Activated CD8-positive, alpha-beta memory T cell treated with anti-CD3 and anti-CD28 coated beads, Interleukin-2, amount 50 U/mL, for 24 hours (primary cell): ENCODE data around the gene MORN1.

ENCODE experiments used
- DNase-seq: peaks from one replicate; pipeline ENCODE4 v3.0.0-alpha.2; 2020; ENCODE audit errors: extremely low read depth

MORN1 gene

DNA sequence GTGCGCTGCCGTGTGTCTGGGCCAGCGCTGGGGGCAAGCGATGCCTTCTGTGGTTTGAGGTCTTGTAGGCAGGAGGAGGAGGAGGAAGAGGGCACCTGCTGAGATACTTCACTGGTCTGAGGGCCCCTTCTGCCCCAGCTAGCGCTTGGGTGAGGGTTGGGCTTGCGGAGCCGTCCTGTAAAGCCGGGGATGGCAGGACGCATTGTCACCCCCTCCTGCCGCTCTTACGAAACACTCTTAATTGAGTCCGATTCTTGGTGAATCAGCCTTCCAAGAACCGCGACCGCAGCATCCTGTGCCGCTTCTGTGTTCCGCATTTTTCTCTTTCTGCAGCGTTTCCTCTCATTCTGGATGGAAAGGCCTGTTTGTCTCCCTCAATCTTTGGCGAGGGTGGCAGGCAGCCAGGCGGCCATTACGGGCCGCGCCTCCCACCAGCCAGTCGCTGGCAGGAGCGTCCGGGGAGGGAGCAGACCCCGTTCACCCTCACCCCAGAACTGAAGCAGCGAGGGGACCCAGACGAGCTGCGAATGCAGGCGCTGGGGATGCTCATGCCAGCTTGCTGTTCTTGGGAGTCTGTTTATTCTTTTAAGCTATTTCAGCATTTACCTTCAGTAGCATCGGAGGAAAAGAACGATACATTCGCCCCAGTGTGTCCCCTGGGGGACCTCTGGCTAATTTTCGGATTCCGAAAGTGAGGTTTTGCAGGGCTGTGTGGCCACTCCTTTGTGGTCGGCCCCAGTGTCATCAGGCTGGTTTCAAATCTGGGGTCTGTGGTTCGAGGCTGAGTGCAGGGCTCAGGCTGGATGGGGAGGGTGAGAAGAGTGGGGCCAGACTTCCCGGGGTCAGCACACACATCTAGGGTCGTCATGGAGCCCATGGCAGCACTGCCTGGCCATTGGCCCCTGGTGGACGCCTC is 100.5 kb downstream of the MORN1 start:
- peak; percentile 73 for DNase-seq

DNA sequence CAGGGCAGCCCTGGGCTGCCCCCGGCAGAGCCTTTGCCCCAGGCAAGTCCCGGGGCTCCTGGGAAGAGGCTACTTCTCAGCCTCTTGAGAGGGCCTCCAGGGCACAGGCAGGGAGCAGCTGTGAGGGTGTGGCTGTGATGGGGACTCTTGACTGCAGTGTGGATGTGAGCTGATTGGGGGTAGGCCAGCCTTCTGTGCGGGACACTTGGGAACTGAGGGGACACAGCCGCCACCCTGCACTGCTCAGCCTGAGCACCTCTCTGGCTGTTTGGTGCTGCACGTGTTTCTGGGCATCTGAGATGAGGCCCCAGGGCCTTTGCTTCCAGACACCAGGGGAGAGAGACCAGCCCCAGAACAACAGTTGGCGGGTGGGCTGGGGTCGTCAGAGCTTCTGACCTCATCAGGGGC is 101.2 kb downstream of the MORN1 start:
- no peak for DNase-seq

DNA sequence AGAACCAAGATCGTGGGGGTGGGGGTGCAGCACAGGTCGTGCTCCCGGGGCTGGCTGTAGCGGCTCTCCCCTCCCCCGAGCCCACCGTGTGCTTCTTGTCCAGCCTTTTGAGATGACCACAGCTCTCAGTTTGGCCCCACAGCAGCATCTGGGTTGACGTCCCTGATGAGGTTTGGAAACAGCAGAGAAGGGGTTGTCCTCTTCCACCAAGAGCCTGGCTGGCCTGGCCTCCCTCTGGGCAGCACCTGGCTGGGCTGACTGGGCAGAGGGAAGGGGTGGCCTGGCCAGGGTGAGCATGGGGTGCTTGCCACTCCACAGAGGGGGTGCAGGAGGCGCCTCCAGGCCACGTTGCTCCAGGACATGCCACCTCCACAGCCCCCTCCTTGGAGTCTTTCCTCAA is 101.7 kb downstream of the MORN1 start:
- DNase-seq, result no peak

DNA sequence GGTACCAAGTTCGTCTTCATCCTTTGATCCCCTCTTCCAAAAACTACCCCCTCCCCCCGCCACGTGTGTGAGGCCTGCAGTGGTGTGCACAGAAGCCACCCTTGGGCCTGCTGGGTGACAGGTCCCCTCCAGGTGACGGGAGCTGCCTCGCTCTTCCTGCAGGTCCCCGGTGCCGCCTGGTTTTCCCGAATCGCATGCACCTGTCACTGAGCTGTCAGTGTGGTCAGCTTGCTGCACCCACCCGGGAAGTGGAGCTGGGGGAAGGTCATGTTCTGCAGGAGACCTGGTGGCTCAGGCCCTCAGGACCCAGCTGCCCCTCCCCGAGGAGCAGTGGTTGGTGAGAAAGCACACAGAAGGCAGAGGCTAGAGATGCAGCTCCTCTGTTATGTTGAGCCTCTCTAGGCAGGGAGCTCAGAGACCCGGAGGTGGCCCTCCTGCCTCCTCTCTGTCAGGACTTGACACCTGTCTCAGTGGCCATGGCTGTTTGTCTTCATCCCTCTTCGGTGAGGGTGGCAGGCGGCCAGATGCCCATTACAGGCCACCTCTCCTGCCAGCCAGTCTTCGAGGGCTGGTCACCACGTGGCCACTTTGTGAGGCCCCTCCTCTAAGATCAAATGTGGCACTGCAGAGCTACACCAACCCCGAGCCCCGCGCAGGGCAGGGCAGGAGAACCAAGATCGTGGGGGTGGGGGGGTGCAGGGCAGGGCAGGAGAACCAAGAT is 102.4 kb downstream of the MORN1 start:
- DNase-seq, result no peak

DNA sequence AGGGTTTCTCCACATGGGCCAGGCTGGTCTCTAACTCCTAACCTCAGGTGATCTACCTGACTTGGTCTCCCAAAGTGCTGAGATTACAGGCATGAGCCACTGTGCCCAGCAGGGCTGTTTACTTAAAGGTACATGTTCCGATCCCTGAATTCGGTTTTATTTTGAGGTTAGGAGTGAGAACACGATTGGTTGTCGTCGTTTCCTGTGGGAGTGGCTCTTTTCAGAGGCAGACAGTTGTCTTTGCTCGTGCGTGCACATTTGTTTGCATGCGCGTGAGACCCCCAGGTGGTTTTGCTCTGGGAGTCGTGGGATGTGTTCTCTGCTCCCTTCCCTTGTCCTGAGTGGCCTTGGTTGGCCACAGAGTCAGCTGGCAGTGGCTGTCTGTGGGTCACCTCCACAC is 103.0 kb downstream of the MORN1 start:
- no peak for DNase-seq

DNA sequence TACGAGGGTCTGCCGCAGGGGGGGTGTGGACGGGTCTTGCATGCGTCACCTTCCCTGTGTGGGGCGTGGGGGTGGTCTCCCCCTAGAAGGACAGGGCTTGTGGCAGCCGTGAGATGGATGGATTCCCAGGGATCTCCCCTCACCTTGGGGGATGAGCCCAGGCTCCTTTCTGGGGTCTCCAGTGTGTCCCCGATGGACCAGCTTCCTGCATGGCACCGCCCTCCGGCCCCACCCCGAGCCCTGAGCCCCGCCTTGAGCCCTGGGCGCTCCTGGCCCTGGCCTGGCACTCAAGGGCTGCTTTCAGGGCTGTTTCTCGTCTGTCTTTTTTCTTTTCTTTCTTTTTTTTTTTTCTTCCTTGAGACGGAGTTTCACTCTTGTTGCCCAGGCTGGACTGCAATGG is 103.7 kb downstream of the MORN1 start:
- DNase-seq, result no peak

DNA sequence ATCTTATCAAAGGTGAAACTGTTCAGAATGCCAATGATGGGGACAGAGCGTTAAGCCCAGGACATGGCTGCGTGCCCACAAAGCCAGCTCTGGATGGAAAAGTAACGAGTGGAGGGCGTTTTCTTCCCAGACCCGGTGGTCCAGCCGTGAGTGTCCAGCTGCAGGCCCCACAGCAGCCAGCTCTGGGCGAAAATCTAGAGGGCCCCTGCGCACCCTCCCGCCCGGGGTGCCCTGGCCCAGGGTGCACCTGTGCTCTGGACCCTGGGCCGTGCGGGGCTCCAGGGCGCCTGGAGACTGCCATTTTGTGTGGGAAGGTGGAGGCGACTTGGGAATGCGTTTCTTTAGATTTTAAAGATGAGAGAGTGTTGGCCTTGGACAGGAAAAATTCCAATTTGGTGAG is 104.4 kb downstream of the MORN1 start:
- no peak for DNase-seq

DNA sequence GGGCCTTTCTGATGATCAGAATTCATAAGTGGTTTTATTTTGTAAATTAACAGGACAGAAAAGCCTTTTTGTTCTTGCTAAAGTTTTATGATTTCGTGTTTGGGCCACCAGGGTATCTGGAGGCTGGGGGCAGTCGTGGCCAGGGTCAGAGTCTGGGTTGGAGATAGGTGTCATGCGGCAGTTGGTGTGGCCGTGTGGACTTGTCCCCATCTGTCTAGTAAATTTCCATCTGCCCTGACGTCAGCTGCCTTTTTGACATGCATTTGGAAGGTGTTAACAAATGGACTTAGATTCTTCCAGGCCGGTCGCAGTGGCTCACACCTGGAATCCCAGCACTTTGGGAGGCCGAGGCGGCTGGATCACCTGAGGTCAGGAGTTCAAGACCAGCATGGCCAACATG is 106.4 kb downstream of the MORN1 start:
- DNase-seq, result no peak

DNA sequence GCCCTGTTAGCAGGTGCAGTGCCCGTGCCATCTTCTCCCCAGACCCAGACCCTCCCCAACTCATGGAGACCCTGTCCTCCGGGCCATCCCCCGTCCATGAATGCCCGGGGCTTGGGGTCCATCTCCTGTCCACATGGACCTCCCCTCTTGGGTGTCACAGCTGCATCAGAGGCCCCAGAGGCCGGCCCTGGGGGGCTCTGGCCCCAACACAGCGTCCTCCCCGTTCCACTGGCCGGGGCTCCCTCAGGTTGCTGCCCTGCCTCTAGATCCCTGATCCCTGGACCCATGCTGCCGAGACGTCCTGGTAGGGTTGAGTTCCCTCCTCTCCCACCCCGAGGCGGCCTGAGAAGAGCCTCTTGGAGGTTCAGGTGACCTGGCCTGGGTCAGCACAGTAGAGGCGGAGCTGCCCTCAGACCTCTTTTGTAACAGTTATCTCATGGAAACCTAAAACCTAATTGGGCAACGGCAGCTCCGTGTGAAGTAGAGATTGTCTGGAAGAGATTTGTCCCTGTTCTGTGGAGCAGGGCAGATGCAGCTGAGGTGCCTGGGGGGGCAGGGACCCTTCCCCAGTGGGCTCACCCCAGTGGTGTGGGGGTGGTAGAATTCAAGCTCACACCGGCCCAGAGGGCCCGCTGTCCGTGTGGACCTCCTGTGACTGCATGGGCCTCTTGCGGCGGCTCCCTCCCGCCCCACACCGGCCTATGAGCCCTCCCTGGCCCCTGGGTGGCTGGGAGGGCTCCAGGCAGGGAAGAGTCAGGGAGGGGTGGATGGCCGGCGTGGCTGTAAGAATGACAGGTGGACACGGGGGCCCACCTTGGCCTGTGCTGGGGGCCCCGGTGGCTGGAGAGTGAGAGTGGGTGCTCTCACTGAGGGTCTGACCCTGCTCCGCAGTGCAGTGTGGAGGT is 107.1 kb downstream of the MORN1 start:
- no peak for DNase-seq

DNA sequence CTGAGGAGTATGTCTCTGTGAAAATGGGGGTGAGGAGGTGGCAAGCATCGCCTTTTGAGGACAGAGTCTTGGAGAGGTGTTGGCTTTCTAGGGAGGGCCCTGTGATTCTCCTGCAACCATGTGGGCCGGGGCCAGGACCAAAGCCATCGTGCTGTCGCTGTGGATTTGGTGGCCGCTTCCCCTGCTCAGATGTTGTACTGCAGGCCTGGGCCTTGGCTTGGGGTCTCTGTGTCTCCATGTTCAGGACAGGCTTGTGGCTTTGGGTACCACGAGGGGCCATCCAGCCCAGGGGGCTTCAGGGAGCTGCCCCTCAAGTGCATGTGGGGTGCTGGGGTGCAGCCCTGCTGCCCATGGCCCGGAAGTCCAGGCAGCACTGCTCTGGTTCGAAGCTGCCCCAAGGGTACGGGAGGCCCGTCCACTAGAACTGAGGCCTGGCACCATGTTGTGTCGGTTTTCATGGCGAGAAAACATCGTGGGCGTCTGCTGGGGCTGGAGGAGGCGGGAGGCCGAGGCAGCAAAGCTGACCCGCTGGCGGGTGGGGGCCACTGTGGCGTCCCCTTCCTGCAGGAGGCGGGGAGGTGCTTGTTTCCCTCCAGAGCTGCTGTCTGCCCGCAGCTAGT is 107.9 kb downstream of the MORN1 start:
- no peak for DNase-seq

DNA sequence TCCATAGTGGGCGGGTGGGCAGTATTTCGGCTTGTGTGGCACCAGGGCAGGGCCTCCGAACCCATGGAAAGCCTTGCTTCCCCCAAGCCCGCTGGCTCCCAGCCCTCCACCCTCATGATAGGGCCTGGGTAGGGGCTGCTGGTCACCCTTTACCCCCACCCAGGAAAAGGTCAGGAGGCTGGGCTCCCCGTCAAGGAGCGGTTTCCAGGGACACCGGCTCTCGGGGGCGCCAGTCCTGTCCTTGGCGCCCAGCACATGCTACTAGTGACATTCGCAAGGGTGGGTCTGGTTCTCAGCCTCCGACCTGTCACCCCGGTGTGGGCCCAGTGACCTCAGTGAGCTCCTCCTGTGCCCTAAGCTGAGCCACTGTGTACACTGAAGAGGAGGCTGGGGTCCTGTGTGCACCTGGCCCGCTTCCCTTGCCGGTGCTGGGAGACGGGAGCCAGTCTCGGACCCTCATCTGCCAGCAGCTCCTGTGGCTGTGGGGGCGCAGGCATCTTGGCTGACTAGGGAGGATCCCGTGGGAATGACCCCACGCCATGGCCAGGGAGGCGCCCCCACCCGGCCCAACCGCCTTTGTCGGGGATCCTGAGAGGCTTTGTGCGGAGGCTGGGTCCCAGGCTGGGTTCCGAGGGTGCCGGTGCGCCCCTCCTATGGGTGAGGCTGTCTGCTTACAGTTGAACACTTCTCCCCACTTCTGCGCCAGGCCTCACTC is 108.6 kb downstream of the MORN1 start:
- DNase-seq, result no peak

DNA sequence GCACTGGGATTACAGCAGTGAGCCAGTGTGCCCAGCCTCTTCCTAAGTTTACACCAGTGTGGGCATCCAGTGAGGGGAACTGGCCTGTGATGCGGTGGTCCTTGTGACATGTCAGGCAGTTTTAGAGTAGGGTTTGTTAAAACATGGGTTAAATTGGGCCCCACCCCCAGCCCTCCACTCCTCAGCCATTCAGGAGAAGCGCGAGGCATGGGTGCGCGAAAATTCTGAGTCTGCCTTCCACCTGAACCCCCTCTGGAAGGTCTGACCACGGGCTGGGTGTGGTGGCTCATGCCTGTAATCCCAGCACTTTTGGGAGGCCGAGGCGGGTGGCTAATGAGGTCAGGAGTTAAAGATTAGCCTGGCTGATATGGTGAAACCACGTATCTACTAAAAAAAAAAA is 111.5 kb downstream of the MORN1 start:
- no peak for DNase-seq

DNA sequence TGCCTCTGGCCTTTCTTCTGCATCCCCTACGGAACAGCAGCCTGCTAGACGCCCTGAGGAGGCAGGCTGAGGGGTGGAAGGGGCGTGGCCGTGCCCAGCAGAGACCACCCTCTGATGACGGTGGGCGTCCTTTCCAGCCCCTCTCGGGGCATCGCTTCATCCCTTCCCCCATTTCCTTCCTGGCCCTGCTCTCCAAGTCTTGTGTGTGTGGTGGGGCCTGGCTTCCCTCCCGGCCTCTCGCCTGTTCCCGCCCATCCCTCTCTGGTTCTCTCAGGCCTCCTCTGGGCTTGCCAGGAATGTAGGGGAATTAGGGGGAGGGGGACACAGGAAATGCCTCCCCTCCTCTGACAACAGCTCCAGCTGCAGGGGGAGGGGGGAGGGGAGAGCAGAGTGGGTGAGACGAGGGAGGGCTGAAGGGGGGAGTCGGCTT is 112.1 kb downstream of the MORN1 start:
- no peak for DNase-seq

DNA sequence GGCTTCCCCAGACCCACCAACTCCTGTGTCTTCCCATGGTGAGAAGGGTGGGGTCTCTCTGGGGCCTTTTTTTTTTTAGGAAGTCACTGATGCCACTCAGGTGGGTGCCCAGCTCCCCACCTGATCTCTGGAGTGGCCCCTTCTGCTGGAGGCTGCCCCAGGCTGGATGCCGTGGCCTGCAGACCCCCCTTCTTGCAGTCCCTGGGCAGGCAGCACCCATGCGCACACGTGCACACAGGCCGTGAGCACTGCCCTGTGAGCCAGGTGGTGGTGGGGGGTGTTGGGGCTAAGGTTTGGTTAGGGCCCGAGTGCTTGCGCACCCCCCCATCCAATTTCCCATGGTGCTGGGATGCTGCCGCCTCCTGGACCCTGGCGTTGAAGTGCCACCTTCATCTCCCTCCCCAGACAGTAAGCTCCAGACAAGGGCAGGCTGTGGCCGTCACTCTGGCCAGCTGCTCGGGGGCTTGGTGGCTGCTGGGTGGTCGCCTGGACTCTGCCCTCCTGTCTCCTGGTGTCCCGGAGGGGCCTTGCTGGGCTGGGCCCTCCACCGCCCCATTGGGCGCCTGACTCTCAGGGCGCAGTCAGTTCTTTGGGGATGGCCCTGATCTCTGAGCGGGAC is 112.7 kb downstream of the MORN1 start:
- DNase-seq, result no peak

DNA sequence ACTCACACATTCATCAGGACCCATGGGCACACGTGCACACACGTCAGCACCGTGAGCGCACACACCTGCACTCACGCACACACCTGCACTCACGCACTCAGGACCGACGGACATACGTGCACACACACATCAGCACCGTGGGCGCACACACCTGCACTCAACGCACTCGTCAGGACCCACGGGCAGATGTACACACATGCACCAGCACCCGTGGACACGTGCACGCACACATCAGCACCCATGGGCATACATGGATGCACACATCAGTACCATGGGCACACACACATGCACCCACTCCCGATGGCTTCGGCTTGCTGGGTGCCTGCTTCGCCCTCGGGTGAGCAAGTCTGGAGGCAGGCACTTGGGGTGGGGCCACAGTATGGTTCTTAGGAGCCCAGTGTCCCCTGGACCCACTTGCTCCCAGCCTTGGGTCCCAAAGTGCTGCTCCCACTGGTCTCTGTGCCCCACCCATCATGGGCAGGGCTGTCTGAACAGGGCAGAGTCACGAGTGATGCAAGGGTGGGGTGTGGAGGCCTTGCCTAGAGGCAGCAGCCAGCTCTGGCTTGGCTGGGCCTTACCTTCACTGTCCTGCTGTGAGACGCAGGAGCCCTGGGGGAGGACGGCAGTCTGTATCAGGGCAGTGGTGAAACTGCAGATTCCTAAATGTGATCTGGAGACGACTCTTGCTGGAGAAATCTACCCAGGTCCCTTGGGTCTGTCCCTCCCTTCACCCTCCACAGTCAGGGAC is 113.4 kb downstream of the MORN1 start:
- no peak for DNase-seq

DNA sequence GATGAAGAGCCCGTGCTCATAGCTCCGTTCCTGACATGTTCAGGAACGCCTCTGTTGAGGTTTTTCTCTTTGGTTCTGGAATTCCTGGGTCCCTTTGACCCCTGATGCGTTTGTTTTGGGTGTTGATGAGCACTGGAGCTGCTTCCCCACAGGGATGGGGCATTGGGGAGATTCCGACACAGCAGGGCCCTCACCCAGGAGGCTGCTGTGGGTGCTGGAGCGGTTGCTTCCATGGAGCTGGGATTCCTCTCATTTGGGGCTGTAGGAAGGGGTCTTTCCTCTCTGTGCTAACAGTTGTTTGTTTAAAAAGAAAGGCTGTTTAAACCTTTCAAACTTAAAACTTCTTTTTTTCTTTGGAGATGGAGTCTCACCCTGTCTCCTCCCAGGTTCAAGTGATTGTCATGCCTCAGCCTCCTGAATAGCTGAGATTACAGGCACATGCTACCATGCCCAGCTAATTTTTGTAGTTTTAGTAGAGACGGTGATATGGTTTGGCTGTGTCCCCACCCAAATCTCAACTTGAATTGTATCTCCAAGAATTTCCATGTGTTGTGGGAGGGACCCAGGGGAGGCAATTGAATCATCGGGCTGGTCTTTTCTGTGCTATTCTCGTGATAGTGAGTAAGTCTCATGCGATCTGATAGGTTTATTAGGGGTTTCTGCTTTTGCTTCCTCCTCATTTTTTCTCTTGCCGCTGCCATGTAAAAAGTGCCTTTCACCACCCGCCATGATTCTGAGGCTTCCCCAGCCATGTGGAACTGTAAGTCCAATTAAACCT is 114.4 kb downstream of the MORN1 start:
- DNase-seq, result no peak

DNA sequence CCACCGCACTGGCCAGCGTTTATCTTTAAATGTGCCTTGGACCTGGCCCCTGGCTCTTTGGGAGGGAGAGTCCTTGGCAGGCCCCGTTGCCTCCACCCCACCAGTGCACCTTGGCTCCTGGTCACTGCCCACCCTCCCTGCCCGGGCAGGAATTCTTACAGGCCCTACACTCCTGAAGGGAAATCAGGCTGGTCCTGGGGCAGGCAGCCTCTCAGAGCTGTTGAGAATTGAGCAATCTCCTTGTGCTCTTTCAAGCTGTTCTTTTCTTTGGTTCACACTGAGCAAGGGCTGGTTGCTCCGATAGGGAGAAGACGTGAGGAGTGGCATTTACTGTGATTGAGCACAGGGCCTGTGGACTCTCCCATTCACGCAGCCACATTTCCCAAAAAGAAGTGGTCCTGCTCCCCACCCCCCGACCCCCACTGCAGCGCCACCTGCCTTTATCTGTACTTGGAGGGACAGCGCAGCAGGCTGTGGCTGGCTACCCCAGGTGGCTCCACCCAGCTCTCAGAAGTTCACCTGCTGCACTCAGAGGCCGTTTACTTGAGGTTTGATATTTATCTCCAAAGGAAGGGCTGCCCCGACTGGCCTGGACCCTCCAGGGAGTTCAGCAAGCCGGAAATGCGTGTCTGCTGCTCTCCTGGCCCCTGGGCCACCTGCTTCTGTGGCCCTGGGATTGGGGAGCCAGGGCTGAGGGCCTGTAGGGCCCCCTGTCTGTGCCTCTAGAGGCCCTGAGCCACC is 115.4 kb downstream of the MORN1 start:
- no peak for DNase-seq

DNA sequence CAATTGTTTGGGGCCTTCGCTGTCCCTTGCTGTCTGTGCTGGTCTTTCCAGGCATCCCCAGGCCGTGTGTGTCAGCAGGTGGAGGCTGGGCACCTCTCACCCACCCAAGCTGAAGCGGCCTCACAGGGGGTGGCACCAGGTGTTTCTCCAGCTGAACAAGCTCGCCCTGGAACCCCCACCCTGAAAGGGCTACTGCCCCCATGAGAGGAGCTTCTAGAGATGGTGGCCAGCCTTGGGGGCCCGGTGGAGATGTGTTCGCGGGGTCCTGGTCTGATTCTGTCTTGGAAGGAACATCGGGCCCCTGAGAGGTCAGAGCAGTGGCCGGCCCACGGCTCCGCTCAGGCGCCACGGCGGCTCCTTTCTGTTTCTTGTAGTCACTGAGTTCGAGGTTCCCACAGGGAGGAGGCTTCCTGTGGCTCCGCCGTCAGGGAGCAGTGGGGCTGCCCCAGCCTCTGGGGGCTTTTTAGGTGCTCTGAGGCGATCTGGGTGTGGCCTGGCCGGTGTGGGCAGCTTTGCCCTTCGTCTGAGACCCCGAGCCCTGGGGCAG is 116.4 kb downstream of the MORN1 start:
- DNase-seq, result no peak
